SW 1271 (cell line): ENCODE data around the gene PRMT7.

ENCODE experiments used
- DNase-seq, 2 experiments: peaks; one replicate each; lab custom pipeline; 2025; lab: John Stamatoyannopoulos, UW

PRMT7 gene, protein sequence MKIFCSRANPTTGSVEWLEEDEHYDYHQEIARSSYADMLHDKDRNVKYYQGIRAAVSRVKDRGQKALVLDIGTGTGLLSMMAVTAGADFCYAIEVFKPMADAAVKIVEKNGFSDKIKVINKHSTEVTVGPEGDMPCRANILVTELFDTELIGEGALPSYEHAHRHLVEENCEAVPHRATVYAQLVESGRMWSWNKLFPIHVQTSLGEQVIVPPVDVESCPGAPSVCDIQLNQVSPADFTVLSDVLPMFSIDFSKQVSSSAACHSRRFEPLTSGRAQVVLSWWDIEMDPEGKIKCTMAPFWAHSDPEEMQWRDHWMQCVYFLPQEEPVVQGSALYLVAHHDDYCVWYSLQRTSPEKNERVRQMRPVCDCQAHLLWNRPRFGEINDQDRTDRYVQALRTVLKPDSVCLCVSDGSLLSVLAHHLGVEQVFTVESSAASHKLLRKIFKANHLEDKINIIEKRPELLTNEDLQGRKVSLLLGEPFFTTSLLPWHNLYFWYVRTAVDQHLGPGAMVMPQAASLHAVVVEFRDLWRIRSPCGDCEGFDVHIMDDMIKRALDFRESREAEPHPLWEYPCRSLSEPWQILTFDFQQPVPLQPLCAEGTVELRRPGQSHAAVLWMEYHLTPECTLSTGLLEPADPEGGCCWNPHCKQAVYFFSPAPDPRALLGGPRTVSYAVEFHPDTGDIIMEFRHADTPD

DNA sequence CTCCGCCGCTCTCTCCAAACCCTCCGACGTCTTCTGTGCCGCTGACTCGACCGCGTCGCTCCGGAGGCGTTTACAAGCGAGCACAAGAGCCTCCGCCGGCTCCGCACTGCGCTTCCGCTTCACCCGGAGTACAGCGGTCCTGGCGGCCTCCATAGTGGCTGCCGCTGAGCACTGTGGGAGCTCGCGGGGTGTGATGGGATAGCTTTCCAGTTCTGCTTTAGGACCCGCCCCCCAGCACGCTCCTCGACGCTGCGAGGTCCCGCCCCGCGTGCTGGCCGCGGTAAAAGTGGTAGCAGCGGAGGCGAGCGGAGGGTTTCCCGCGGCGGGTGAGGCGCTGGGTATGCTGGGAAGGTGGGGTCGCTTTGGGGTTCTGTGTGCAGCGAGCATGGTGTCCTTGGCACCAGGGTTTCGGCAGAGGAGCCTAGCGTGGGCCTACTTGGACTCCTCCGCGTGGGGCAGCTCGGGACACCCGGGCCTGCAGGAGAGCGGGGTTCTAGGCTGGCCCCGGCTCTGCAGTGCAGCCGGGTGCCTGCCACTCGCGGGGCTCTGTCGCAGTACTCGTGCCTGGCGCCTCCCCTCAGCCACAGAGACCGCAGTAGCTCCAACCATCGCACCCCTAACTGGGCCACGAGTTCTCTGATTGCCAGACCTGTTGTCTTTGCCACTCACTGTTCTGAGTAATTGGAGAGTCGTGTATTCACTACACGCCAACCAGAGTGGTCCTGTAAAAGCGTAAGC is at the start of gene PRMT7, which contains the start of gene SLC7A6OS:
Gene PRMT7, plus strand, starts transcription at position 246 of the 738 bp plus-strand sequence. CDS start 4,961 bp downstream, outside the sequence.
Gene SLC7A6OS, minus strand, starts transcription at position 173 of the 738 bp plus-strand sequence. Its CDS starts 20 bp downstream, at position 153.
- peak; percentile 80 to 90 for DNase-seq

DNA sequence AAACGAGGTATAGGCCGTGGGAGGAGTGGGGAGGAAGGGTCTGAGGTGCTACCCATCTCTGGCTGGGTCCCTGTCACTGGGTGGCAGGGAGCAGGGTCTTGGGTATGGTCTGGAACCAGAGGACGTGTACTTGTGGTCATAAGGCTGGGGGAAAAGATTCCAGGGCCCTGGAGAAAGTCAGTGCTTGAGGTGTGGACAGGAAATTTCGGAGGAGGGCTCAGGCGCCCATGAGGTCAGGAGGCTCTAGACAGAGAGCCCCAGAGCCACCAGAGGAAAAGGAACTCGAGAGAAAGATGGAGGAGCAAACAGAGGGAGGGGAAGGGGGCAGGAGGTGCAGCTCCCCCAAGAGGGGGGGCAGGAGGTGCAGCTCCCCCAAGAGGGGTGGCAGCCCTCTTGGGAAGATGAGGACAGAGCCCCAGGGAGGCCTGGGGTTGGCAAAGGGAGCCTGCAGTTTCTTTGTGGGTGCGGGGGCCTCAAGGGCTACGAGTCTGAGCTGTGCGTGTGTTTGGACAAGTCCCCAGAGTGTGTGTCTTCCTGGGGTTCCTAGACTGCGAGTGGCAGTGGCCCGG is 47.2 kb upstream of the PRMT7 start:
- DNase-seq, result no peak

DNA sequence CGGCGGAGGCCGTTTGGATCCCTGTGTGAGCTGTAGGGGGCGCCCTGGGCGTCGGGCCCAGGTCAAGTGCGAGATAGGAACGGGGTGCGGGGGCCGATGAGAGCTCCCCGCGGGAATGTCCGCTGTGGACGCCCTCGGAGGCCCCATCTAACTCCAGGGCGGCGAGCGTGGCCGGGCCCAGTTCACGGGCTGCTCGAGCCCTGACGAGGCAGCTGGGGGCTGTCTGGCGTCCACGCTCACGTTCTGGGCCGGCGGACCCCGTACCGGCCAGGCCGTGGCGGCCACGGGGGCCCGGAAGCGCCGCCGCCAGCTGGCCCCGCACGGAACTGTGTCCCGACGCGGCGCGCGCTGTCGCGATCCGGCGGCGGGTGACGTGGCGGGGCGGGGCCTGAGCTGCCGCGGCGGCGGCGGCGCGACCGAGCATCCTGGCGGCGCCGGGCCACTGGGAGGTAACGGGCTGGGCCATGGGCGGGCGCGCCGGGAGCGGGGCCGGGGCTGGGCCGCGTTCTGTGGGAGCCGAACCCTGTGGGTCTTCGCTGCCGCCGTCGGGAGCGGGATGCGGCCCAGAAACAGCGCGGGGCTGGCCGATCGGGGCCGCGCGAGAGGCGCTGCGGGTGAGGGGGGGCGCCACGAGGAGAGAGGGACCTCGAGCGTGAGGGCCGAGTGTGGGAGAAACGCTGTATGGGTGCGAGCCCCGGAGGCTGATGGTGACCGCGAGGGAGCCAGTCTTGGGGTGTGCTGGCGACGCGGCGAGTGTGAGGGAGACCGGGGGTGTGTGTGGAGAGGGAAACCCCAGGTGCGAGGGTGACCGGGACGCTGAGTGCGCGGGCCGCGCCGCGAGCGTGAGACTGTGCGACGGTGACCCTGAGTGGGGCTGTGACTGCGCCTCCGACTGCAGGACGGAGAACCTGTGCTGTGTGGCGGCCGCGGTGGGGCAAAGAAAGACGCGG is 46.4 kb upstream of the PRMT7 start, which contains the start of gene SLC7A6:
Gene SLC7A6, plus strand, starts transcription at position 399 of the 950 bp plus-strand sequence. CDS start 10,201 bp downstream, outside the sequence.
- peak; percentile 32 to 77 for DNase-seq

DNA sequence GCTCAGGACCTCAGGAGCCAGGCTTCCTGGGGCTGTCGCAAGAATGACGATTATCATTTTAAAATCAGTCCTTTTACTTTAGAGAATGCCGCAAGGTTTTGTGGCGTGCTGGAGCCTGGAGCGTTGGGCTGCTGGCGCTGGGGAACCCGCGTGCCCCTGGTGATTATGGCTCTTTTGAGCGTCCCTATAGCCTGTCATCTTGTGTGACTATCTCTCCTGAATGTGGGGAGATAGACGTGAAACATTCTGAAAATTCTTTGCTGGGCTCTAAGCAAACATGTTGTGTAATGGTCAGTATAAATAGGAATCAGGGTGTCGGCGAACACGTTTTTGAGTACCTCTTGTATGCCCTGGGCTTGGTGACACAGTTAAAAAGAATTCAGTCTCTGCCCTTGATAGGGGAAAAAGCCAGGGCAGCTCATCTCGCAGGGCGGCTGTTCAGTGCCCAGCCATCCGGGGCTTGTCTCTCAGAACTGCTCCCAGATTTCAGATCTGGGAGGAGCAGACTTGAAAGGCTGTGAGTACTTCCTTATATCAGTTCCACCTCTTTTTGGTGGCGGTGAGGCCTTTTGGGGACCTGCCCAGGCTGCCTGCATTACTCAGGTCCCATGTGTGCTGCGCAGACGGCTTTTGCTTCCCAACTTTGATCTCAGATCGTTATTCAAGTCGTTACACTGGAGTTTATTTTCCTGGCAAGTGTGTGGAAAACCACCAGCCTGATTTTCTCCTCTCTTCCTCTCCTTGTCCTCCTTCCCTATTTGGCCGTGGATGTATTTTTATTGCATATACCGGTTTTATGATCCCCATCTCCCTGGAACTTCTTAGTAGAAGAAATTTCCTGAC is 45.5 kb upstream of the PRMT7 start:
- peak; percentile 43 to 60 for DNase-seq

DNA sequence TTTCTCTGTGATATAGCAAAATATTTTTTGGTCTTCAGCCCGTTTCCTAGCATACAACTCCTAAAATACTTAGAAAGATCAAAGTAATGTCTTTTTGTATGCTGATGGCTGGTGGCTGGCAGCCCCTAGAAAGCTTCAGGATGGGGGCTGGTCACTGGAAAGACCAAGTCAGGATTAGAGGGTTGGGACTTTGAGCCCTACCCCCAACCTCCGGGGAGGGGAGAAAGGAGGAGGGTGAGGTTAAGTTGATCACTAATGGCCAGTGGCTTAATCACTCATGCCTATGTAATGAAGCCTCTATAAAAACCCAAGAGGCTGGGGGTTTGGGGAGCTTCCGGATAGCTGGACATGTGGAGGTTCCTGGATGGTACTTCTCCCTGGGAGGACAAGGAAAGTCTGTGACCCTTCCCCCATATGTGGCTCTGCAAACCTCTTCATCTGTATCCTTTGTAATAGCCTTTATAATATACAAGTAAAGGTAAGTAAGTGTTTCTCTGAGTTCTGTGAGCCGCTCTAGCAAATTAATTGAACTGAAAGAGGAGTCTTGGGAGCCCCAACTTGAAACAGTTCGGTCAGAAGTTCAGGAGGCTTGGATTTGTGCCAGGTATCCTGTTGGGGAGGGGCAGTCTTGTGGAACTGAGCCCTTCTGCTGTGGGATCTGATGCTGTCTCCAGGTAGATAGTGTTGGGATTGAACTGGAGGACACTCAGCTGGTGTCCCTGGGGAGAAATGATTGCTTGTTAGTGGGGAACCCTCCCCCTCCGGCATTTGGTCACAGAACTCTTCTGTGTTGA is 43.0 kb upstream of the PRMT7 start:
- DNase-seq, result no peak

DNA sequence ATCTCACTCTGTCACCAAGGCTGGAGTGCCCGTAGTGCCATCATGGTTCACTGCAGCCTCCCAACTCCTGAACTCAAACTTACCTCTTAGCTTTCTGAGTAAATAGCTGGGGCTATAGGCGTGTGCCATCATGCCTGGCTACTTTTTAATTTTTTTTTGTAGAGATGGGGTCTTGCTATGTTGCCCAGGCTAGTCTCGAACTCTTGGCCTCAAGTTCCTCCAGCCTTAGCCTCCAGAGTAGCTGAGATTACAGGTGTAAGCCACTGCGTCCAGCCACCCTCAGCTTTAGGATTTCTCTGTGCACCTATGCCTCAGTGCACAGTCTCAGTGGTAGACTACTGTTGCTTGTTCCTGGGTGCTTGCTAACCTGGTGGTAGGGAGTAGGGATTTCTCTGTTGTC is 41.0 kb upstream of the PRMT7 start:
- no peak for DNase-seq

DNA sequence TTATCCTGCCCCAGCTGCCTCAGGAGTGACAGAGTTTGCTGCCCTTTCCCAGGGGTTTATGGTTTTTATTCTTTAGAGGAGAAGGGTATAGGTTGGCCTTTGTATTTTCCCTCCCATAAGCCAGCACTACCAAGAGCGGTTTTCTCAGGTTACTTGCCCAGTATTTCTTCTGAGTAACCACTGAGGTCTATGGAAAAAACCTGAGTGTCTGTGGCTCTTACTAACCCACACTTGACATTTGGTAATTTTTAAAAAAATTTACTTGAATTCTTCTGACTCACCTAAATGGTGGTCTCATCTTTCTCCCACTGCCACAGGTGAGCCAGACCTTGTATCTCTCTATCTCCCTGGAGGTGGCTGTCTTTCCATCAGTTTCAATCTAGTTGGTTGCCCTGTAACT is 40.5 kb upstream of the PRMT7 start:
- no peak for DNase-seq

DNA sequence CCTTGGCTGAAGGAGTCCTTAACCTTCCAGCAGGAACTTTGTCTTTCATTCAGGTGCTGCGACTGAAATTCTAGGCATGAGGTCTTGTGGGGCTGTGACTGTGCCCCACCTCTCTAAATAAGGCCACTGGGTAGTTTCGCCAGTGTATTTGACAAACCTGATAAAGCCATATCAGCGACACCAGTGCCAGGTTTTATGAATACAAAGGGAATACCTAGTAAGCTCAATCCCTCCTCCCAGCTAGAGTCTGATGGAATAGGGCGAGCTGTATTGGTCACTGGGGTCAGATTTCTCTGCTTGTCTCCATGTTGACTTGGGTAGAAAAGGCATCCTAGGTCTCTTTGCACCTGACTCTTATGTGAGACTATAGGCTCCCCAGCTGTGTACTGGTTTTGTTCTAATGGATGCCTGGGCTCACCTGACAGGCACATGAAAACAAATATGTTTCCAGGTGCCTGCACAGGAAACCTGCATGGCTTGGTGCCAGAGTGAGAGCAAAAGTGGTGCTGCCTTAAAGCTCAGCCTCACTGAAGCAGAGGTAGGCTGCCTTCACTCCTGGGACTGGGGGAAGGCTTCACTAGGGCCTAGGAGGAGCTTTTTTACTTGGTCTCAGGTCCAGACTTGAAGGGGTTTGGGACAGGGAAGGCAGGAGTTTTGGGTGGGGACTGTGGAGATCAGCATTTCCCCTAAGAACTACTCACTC is 38.2 kb upstream of the PRMT7 start:
- no peak for DNase-seq

DNA sequence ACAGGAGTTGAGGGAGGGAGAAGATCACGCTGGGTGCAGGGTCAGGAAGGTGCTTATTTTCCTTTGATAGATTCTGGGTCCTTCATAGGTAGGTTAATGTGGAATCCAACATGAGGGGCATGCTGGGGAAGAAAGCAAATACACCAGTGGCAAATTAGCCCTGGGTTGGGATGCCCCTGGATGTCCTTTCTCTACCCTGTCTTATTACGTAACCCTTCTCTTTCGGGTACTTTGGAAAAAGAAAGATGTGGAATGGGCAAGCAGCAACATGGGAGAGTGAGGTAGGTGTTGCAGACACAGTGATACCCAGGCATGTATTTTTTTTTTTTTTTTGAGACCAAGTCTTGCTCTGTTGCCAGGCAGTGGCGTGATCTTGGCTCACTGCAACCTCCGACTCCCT is 37.4 kb upstream of the PRMT7 start:
- DNase-seq, result no peak

DNA sequence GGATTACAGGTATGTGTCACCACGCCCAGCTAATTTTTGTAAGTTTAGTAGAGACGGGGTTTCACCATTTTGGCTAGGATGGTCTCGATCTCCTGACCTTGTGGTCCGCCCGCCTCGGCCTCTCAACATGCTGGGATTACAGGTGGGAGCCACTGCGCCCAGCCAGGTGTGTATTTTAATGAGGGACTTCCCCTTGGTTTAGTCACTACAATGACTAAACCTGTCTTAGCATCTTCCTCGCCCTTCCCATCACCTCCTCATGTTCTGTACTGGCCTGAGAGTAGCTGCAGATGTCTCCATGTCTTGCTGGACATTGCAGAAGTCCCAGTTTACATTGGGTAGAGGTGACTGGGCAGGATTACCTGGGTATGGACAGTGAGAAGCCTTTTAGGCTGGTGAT is 36.9 kb upstream of the PRMT7 start:
- no peak for DNase-seq

DNA sequence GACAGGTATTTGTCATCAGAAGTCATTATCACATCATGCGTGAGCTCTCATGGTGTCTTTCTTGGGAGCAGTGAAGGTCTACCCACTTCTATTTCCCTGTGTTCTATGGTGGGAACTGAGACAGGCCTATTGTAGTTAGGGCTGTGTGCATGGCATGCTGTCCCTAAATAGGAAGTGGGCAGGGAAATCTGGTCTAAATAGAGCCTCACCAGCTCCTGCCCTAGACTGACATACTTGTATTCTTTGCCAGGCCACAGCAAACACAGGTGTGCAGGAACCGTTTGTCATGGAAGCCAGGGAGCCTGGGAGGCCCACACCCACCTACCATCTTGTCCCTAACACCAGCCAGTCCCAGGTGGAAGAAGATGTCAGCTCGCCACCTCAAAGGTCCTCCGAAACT is 36.4 kb upstream of the PRMT7 start:
- no peak for DNase-seq

DNA sequence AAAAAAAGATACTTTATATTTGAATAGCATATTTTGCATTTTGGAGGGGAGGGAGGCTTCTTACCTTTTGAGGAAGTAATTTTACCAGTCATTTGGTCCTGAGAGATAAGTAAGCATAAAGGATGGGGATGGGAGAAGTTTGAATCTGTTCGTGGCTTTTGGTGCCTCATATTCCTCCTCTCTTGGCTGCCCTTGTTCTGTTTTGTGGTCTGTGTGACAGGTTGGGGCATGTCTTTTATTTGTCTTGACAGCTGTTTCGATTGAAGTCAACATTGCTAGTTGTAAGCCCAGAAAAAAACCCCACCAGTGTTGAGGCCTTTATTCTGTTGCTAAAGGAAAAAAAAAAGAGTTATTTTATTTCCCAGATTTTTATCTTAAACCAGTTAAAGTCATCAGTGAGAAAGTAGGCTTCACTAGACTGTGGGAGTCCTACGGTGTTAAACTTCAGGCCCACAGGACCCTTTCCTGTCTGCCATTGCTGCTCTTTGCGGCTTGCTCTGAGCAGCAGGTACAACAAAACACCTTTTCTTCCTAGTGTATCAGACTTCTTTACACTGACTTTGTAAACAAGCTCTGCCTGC is 35.1 kb upstream of the PRMT7 start:
- no peak for DNase-seq

DNA sequence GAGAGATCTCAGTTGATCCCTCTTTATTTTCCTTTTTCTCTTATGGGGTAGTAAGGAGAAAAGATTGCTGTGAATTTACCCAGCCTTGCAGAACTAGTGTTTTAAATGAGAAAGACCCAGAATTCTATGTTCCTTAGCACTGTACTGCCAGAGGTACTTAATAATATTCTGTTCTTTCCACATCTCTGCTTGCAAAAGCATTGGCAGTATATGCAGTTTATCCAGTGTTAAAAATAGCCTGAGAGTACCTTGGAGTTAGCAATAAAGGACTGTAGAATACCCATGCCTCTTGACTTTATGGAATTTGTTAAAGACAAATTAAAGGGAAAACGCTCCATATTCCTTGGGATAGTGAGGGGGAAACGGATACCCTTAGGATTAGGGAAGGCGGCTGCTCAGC is 34.6 kb upstream of the PRMT7 start:
- no peak for DNase-seq

DNA sequence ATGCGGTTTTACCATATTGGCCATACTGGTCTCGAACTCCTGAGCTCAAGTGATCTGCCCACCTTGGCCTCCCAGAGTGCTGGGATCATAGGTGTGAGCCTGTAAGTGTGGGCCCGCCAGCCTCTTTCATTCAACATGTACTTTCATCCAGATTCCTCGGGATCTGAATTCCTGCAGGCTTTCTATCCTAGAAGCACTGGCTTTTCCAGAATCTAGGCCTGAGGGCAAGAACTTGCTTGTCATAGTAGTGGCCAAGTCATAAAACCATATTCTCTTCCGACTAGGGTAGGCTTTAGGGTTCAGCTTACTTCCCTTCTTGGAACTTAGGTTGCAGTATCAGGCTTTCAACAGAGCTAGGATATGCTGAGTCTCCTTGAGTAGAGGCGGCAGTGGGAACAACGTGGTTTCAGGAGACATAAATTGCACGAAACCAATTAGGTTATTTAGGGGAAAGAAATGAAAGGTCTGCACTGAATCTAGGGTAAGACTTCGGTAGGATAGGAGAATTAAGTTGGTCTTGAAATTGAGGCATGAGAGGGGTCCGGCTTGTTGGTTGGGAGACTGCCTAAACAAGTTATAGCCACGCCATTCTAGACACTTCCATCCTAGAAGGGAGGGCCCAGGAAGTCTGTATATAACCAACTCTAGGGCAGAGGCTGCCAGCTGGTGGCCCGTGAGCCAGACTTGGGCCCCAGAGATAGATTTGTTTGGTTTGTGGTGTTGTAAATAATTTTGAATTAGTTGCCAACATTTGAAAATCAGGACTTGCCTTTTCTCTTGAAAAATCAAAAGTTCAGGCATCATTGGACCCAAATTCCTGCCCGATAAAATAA is 30.9 kb upstream of the PRMT7 start:
- no peak for DNase-seq

DNA sequence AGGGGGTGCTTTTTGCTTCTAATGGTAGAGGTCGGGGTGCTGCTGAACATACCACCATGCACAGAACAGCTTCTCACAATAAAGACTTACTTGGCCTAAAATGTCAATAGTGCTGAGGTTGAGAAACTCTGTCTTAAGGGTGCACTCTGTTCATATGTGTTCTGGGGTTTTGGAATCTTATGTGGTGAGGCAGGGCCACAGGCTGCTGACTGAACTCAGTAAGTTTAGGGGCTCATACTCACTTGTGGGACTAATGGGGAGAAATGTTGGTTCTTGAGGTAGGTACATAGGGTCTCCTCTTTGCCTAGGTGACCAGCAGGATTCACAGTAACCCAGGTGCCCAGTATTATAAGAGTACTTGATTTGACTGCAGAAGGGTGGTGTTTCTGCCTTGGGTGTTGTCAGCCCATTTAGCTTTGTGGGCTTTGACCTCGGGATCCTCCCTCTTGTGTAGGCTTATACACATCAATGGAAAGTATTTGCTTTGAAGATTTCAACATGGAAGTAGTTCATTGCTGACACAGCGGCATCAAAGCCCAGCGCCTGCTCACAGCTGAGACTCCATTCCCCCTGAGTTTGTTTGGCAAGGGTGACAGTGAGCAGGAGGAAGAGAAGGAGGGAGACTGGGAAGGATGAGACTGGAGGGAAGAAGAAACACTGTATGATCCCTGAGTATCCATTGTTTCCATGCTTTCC is 29.3 kb upstream of the PRMT7 start:
- no peak for DNase-seq

DNA sequence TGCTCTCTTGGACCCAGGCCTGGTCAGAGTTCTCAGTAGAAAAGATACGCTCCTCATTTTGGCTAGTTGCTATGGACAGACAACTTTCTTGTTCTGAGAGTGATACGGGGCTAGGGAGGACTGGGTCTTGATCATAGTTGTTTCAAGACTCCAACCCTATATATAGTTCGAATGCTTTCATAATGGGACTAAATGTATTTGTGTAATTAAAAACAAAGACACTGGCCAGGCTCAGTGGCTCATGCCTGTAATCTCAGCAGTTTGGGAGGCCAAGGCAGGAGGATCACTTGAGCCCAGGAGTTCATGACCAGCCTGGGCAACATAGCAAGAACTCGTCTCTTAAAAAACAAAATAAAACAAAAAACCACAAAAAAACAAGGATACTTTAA is 28.8 kb upstream of the PRMT7 start:
- no peak for DNase-seq

DNA sequence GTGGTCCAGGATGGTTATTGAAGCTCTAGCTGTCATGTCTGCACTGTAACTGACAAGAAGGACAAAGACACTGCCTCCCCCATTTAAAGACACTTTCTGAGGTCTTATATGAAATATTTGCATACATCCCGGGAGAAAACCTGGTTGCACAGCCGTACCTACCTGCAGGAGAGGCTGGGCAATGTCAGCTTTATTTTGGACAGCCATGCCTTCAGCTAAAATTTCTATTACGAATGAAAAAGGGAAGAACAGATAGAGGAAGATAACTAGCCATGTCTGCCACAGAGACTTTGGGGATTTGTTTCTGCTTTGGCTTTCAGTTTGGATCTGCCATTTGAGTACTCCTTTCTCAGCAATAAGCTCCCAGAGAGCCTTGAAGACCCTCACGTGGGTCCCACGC is 27.5 kb upstream of the PRMT7 start:
- DNase-seq, result no peak
